ENCODE data around the gene SIRPB2.

DNA sequence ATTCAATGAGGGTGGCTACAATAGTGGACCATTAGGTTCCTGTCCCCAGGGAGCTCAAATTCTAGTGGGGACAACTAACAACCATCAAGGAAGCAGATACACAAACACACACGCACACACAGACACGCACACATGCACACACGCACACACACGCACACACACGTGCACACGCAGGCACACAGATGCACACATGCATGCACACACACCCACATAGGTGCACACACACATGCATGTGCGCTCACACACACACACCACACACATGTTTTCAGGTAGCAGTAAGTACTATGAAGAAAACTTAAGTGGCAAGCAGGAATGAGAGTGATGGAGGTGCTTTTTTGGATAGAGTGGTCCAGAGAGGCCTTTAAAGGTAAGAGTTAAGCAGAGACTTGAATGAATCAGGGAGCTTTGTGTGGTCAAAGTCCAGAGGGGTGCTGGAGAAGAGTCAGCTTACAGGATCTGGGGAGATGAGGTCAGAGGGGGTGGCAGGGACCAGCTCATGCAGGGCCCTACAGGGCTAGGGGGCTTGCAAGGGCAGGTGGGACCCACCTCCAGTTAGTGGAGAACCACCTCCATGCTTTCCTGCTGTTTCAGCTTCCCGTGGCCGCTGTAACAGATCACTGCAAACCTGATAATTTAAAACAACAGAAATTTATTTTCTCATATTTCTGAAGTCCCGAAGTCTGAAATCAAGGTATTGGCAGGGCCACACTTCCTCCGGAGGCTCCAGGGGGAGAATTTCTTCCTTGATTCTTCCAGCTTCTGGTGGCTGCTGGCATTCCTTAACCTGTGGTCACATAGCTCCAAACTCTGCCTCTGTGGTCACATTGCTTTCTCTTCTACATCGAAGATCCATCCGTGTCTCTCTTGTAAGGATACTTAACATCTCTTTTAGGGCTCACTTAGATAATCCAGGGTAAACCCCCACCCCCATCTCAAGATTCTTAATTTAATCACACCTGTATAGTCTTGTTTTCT, 17.7 kb downstream of the SIRPB2 start:
- TF ChIP-seq, protein P1, sequence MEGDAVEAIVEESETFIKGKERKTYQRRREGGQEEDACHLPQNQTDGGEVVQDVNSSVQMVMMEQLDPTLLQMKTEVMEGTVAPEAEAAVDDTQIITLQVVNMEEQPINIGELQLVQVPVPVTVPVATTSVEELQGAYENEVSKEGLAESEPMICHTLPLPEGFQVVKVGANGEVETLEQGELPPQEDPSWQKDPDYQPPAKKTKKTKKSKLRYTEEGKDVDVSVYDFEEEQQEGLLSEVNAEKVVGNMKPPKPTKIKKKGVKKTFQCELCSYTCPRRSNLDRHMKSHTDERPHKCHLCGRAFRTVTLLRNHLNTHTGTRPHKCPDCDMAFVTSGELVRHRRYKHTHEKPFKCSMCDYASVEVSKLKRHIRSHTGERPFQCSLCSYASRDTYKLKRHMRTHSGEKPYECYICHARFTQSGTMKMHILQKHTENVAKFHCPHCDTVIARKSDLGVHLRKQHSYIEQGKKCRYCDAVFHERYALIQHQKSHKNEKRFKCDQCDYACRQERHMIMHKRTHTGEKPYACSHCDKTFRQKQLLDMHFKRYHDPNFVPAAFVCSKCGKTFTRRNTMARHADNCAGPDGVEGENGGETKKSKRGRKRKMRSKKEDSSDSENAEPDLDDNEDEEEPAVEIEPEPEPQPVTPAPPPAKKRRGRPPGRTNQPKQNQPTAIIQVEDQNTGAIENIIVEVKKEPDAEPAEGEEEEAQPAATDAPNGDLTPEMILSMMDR (IDR thresholded peaks at IDR 0.05 in 2 of 3, conservative IDR thresholded peaks at IDR 0.05 in 1 of 3; ENCODE audit: control insufficient read depth in 2 of 3, extremely low read depth in 1 of 3, insufficient read depth in 1 of 3, low read depth in 3 of 3, low read length in 3 of 3): no peak
- TF ChIP-seq ZNF384 (IDR thresholded peaks at IDR 0.05; ENCODE audit: borderline replicate concordance, low read depth, low read length) (no peak), SIX5 (IDR thresholded peaks at IDR 0.05; ENCODE audit: low read depth, low read length, severe bottlenecking) (no peak), RAD21 (IDR thresholded peaks at IDR 0.05; ENCODE audit: insufficient read depth, low read depth, low read length) (no peak), POLR2AphosphoS5 (IDR thresholded peaks at IDR 0.05; ENCODE audit: low read length) (no peak), EZH2 (IDR thresholded peaks at IDR 0.05; ENCODE audit: borderline replicate concordance, control insufficient read depth, low read depth, low read length) (no peak)
- TF ChIP-seq, protein P2, sequence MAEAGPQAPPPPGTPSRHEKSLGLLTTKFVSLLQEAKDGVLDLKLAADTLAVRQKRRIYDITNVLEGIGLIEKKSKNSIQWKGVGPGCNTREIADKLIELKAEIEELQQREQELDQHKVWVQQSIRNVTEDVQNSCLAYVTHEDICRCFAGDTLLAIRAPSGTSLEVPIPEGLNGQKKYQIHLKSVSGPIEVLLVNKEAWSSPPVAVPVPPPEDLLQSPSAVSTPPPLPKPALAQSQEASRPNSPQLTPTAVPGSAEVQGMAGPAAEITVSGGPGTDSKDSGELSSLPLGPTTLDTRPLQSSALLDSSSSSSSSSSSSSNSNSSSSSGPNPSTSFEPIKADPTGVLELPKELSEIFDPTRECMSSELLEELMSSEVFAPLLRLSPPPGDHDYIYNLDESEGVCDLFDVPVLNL (IDR thresholded peaks at IDR 0.05; ENCODE audit: low read depth, low read length): no peak
- TF ChIP-seq, protein P3, sequence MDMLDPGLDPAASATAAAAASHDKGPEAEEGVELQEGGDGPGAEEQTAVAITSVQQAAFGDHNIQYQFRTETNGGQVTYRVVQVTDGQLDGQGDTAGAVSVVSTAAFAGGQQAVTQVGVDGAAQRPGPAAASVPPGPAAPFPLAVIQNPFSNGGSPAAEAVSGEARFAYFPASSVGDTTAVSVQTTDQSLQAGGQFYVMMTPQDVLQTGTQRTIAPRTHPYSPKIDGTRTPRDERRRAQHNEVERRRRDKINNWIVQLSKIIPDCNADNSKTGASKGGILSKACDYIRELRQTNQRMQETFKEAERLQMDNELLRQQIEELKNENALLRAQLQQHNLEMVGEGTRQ (IDR thresholded peaks at IDR 0.05; ENCODE audit: borderline replicate concordance, low read depth, low read length): no peak

All from GM12878 (cell line).